NCI-H187 (cell line): ENCODE measurements around the gene MEGF6.
"Not testable (repeated sequence)": the region's sequence is repeated elsewhere in the genome, so short reads cannot be mapped to it uniquely, and the experiment has no call there.

ENCODE experiments used
- DNase-seq, 2 experiments: peaks; one replicate each; lab custom pipeline; 2025; lab: John Stamatoyannopoulos, UW

MEGF6 gene

DNA sequence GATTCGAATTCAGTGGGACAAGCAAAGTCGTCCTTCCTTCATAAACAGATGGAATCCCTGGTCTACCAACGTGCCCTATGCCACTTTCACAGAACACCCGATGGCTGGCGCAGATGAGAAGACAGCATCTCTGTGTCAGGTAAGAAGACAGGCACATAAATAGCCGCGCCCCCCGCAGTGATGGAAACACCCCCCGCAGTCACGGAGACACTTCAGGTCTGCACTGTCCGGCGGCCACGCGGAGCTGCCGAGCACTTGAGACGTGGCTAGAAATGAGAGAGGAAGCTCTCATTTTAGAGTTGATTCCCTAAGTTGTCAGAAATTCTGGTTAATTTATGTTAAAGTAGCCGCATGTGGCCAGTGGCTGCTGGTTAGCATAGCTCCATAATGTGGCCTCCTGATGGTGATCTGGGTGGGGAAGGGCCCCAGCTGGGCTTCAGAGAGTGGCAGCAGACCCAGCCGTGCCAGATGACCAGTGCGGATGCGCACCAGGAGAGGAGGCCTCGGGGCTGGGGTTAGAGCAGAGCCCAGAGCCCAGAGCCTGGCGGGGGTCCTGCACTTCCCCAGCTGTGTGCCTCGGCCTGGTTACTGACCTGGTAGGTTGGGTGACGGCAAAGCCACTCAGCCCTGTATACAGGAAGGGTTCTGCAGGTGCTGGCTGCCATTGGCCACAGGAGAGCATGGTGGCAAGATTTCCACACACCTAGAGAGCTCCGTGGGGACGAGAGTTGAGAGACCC is 16.4 kb upstream of the MEGF6 start:
- DNase-seq: no peak

DNA sequence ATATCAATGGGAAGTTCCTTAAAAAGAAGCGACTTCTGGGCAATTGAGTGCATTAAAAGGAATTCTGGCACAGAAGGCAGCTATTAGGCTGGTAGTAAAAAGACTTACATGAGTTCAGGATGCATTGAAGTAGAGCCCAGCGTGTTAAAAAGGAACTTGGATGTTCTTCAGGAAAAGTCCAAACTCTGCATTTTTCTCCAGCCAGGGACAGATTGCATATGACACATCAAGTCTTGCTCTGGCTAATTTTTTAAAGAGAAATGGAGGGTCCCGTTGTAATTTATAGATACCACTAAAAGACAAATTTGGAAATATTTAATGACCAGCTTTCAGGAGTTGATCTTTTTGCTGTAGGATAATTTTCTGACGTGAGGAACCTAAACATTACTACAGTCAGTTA is 14.7 kb upstream of the MEGF6 start:
- no peak for DNase-seq

DNA sequence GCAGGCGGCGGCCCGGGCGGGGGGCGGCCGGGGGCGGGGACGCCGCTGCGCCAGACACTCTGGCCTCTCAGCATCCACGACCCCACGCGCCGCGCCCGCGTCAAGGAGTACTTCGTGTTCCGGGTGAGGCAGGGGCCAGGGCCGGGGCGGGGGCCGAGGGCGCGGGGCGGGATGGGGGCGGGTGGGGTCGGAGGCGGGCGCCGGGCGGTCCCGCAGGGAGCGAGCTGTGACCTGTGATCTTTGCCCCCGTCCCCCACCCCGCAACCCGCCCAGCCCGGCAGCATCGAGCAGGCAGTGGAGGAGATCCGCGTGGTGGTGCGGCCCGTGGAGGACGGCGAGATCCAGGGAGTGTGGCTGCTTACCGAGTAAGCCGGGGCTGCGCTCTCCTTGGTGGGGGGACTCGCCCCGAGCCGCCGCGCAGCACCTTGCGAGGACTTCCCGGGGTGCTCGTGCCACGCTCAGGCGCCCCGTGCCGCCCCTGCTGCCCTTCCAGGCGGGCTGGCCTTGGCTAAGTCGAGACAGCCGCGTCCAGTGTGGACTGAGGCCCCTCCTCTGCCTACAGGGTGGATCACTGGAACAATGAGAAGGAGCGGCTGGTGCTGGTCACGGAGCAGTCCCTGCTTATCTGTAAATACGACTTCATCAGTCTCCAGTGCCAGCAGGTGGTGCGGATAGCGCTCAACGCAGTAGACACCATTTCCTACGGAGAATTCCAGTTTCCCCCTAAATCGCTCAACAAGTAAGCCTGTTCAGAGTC is 14.0 kb upstream of the MEGF6 start:
- no peak for DNase-seq

DNA sequence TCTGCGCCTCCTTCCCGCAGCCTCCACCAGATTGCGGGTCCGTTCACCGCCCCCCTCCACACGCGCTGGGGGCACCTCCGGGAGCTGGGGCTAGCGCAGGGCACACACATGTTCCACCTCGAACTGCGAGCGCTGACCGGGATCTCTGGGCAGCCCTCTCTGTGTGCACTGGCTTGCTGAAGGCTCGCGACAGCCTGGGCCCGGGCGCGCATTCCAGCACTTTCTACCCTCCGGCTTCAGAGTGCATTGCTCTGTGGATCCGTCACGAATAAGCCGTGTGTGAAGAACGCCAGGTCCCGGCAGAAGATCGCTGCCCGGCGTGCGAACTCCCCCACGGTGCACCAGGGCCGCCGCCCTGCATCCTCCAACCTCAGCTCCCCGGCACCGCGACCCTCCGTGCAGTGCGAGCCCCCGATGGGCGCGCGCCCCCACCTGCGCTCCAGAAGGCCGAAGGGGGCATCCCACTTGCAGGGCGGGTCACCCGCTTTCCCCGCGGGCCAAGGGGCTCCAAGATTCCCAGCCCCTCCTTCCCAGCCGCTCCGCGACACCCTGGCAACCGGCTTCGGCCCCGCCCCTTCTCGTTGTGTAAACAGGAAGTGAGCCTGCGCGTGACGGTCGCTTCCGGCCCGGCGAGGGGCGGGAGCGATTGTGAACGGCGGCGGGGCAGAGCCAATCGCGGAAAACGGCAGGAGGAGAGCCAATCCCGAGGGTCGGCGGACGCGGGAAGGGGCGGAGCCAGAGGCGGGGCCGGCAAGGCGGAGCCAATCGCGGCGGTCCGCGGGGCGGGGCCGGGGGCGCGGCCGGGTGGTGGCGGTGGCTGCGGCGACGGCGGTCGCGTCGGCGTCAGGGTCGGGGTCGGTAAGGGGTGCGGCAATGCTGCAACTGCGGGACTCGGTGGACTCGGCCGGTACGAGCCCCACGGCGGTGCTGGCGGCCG is 13.2 kb upstream of the MEGF6 start, which contains the start of gene TPRG1L:
TPRG1L (plus strand) TSS at position 816 of the 937 bp plus-strand sequence; CDS start at position 874, 58 bp downstream.
- peak; percentile 66 to 86 for DNase-seq

DNA sequence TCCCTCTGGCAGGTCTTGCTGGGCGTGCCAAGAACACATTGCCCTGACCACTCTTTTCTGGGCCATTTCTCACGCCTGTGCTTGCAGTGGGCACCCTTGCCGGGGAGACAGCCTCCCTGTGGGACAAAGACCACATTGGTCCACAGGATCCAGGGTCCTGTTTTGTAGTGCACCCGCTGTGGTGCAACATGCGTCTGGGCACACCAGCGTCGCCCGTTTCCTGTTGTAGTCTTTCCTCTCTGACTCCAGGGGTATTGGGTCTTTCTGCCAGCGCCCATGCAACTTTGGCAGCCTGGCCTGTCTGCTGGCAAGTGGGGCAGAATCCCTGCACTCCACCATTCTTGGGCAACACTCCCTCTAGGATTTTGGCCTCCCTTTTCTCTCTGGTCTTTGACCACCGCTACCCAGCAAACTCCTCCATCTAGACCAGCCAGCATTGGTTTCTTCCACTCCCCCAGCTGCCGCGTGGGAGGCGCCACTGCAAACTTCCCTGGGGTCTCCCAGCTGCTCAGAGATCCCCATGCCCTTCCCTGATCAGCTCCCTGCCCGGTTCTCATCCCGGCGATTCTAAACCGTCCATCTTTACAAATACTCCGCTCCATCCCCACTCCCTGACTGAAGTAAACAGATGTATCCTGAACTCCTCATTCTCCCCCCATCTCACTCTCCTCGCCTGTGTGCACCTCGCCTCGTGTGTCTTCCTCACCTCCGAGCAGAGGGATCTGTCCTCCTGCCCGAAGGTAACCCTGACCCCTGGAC is 12.3 kb upstream of the MEGF6 start:
- no peak for DNase-seq

DNA sequence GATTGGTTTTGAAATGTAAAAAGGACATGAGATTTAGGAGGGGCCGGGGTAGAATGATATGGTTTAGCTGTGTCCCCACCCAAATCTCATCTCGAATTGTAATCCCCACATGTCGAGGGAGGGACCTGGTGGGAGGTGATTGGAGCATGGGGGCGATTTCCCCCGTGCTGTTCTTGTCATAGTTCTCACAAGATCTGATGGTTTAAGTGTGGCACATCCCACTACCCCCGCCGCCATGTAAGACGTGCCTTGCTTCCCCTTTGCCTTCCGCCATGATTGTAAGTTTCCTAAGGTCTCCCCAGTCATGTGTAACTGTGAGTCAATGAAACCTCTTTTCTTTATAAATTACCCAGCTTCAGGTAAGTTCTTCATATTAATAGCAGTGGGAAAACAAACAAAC is 10.8 kb upstream of the MEGF6 start:
- DNase-seq: not testable (repeated sequence)

DNA sequence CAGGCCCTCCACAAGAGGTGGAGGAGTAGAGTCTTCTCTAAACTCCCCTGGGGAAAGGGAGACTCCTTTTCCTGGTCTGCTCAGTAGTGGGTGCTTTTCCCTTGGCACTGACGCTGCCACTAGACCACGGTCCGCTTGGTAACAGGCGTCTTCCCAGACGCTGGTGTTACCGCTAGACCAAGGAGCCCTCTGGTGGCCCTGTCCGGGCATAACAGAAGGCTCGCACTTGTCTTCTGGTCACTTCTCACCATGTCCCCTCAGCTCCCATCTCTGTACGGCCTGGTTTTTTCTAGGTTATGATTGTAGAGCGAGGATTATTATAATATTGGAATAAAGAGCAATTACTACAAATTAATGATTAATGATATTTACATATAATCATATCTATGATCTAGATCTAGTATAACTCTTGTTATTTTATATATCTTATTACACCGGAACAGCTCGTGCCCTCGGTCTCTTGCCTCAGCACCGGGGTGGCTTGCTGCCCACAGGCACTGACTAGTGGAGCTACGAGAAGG is 9.9 kb upstream of the MEGF6 start:
- DNase-seq: not testable (repeated sequence)

- no peak for DNase-seq
Measured at GRCh38 chr1:3620708-3621107, 9.4 kb upstream of the MEGF6 start.

DNA sequence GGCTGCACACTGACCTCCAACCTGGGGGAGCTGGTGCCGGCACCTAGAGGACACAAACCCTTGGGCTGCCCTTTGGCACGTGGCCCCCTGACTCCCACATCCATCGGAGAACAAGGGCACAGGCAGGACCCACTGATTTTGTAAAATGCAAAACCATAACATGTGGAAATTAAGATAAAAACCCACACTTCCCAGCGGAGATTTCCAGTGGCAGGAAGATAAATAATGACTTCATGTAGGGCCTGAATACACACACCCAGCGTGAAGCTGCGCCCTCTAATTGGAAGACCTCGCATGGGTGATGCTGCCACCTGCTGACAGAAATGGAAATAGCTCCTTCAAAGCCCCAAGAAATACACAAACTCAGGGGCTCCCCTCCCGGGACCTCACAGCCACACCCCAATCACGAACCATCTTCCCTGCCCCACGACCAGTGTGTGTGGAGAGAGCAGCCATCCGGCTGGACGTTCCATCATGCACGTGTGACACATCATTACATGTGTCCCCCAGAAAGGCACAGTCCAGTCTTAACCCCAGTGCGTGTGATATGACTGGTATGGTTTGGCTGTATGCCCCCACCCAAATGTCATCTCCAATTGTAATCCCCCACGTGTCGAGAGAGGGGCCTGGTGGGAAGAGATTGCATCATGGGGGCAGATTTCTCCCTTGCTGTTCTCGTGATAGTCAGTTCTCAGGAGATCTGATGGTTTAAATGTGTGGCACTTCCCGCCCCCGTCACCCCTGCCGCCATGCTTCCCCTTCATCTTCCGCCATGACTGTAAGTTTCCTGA is 7.8 kb upstream of the MEGF6 start:
- peak in 1 of 2 experiments; percentile 30 for DNase-seq

- DNase-seq: no peak
Measured at GRCh38 chr1:3618531-3618880, 7.2 kb upstream of the MEGF6 start.

DNA sequence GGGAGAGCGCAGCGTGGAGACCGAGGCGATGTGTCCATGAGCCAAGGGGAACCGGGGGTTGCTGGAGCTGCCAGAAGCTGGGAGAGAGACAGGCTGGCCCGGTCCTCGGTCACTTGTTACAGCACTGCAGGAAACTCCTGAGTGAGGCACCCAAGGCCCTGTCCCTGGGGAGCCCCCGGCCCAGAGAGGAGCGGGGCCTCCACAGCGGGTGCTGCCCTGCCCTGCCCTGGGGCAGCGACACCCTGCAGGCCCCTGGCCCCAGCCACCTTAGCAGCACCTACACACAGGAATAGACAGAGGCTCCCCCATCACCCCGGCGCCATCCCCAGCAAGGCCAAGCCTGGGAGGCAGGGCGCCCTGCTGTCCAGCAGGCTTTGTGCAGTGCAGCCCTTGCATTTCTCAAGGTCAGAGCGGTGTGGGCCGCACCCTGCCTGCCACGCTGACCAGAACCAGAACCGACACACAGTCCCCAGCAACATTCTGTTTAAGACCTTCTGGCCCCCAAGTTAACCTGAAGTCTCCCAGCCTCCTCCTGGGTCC is 6.6 kb upstream of the MEGF6 start:
- no peak for DNase-seq

GRCh38 chr1:3616861-3617260 is 5.6 kb upstream of the MEGF6 start:
- no peak for DNase-seq

DNA sequence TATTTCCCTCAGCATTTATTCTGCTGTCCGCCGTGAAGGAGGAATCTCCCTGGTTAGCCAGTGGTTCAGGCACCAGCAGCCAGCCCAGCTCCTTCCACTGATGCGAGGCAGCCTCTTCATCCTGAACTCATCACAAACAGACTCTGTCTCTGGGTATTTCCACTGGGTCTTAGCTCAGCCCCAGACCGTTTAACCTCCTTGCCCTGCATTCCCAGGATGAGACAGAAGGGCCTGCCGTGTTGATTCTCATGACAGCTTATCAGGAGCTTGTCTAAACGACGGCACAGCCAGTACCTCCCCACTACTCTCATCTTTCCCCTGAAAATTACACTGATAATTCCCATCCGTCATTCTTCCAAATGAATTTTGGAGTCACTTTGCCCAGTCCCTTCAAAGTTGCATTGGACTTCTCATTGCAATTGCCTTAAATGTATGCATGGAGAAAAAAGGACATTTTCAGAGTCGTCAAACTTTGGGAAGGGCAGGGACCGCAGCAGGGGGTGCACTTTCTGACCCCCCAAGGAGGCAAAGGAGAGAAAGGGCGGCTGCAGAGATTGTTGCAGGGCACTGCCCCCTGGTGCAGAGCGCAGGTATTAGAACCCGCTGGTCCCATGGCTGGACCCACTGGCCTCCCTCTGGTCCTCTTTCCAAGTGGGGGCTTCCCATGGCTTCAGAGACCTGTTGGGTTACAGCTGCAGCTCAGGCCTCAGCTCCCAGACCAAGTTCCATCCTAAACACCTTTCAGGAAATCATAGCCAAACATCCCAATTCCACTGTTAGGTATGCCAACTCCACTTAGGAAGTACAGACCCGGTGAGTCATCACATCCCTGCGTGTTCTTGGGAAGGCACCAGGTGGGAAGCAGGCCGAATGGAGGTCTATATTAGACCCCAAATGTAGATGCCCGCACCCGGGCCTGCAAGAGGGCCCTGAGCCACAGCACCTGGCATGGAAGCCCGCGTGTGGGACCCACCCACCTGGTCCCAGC is 3.7 kb upstream of the MEGF6 start:
- DNase-seq: no peak

DNA sequence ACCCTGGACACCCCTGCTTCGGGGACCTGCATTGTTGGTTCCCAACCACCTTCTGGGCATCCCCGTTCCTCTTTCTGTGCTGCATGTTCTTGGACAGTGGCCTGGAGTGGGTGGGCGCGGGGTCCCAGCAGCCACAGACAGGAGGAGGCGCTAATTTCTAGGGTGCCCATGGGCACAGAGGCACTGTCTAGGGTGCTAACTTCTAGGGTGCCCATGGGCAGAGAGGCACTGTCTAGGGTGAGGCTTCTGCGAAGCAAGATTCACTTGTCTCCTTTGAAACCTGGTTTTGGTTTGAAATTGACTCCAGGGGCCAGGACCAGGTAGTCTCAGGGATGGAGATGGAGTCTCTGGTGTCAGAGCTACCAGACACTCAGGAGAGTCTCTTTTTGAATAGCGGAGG is 815 bp upstream of the MEGF6 start:
- no peak for DNase-seq

- DNase-seq: no peak
Measured at GRCh38 chr1:3610527-3611169, 660 bp downstream of the MEGF6 start.

GRCh38 chr1:3609769-3610526 is 1.4 kb downstream of the MEGF6 start:
- DNase-seq: no peak

- DNase-seq: no peak
Measured at GRCh38 chr1:3609016-3609768, 2.1 kb downstream of the MEGF6 start.
